HCT116 (cell line): Measurements from ENCODE around the gene PFDN4. TPM values are rescaled to one million over a fixed set of nuclear protein-coding genes. Genes with fewer than 3 reads are reported as not detected.
A peak's percentile ranks its signal among the peaks of the same experiment; 100 is the strongest.

Source experiments
- ATAC-seq: fragments of 200-7000 bp; cut with Tn5 transposase; 2 replicates; pipeline ENCODE4 v1.9.1; 2020; ENCODE audit warnings: mild to moderate bottlenecking, moderate library complexity
- Bru-seq: library from RNA; stranded (reverse); fragments of 400-500 nt; gene quantifications from one replicate; lab custom pipeline; 2021; lab: Mats Ljungman, UMichigan
- BruChase-seq, 2 experiments: library from RNA; stranded (reverse); fragments of 400-500 nt; gene quantifications; one replicate each; lab custom pipeline; 2021; lab: Mats Ljungman, UMichigan
- BruUV-seq: library from RNA; stranded (reverse); fragments of 400-500 nt; replicated peaks from 2 replicates; lab custom pipeline; 2021; lab: Mats Ljungman, UMichigan
- CTCF ChIA-PET: fragments of 300-600 bp; sonication (Branson Sonifier 250); formaldehyde crosslinking; loops from one replicate; lab custom pipeline; 2021; ENCODE audit warnings: antibody characterized with exemption; lab: Charles Lee
- POLR2A ChIA-PET: fragments of 300-600, 350-600 bp; sonication (Branson Sonifier 250); formaldehyde crosslinking; loops from one replicate; lab custom pipeline; 2021; ENCODE audit warnings: antibody characterized with exemption; lab: Charles Lee
- RAD21 ChIA-PET, 2 experiments: fragments of 300-600 bp; sonication (Branson Sonifier 250); formaldehyde crosslinking; loops; one replicate each; lab custom pipeline; 2023; ENCODE audit warnings: low total read pairs in 2 of 2; ENCODE audit not compliant: uncharacterized antibody in 2 of 2, unreplicated experiment in 2 of 2, low non-redundant PET in 1 of 2; lab: Charles Lee
- DNase-seq: peaks from one replicate; pipeline ENCODE4 v3.0.0-alpha.2; 2010; ENCODE audit warnings: low read depth, low spot score
- H2AFZ ChIP-seq: fragments of 200-600 bp; shearing (Covaris generic), sonication (generic); 2 replicates; pipeline ENCODE4 v1.6.1; 2017; ENCODE audit warnings: low read depth, mixed run types, mixed read lengths, antibody characterized with exemption, low read length; ENCODE audit not compliant: poor library complexity, severe bottlenecking
- H3K27ac ChIP-seq: 2 replicates; pipeline ENCODE4 v1.5.1; 2012; ENCODE audit warnings: low read depth, low read length
- H3K27me3 ChIP-seq: fragments of 200-600 bp; sonication (generic); 2 replicates; pipeline ENCODE4 v1.6.1; 2016; ENCODE audit warnings: mixed run types, low read length, mixed read lengths; ENCODE audit not compliant: insufficient read depth
- H3K36me3 ChIP-seq, 2 experiments: fragments of 200-500 bp in 1 of 2; fragments of 200-600 bp in 1 of 2; sonication (Bioruptor generic) in 1 of 2; sonication (generic) in 1 of 2; 2 replicates each; pipeline versions ENCODE4 v1.5.1 to v1.6.1; 2014 to 2016; ENCODE audit warnings: low read length in 2 of 2, inconsistent platforms in 1 of 2, mixed read lengths in 1 of 2, mixed run types in 1 of 2; ENCODE audit not compliant: insufficient read depth in 2 of 2, control insufficient read depth in 1 of 2
- H3K4me1 ChIP-seq, 2 experiments: fragments of 200-600 bp in 1 of 2; sonication (generic) in 1 of 2; 2 replicates each; pipeline versions ENCODE4 v1.5.1 to v1.6.1; 2012 to 2017; ENCODE audit warnings: low read length in 2 of 2, inconsistent platforms in 1 of 2, mild to moderate bottlenecking in 1 of 2, mixed read lengths in 1 of 2, mixed run types in 1 of 2, moderate library complexity in 1 of 2; ENCODE audit not compliant: insufficient read depth in 2 of 2, control insufficient read depth in 1 of 2
- H3K4me2 ChIP-seq: fragments of 200-600 bp; sonication (generic); 2 replicates; pipeline ENCODE4 v1.6.1; 2017; ENCODE audit warnings: mixed run types, low read length, mixed read lengths
- H3K4me3 ChIP-seq, 2 experiments: fragments of 200-600 bp in 1 of 2; sonication (generic) in 1 of 2; replicated peaks in 1 of 2; 2 replicates each; pipeline ENCODE4 v1.5.1; 2011 to 2016; ENCODE audit warnings: low read length in 2 of 2, control low read depth in 1 of 2, low read depth in 1 of 2, mild to moderate bottlenecking in 1 of 2, mixed read lengths in 1 of 2, mixed run types in 1 of 2
- H3K79me2 ChIP-seq: fragments of 200-600 bp; sonication (generic); 2 replicates; pipeline ENCODE4 v1.6.1; 2017; ENCODE audit warnings: mild to moderate bottlenecking, mixed run types, low read length, moderate library complexity, mixed read lengths; ENCODE audit not compliant: insufficient read depth
- H3K9ac ChIP-seq: fragments of 200-600 bp; sonication (generic); 2 replicates; pipeline ENCODE4 v1.6.1; 2016; ENCODE audit warnings: low read length, mixed read lengths
- H3K9me2 ChIP-seq: fragments of 200-600 bp; sonication (generic), shearing (Covaris generic); 2 replicates; pipeline ENCODE4 v1.6.1; 2017; ENCODE audit warnings: mixed run types, mild to moderate bottlenecking, moderate library complexity; ENCODE audit not compliant: insufficient read depth
- H3K9me3 ChIP-seq, 2 experiments: fragments of 200-500 bp in 1 of 2; fragments of 200-600 bp in 1 of 2; sonication (Bioruptor generic) in 1 of 2; sonication (generic) in 1 of 2; 2 replicates each; pipeline ENCODE4 v1.6.1; 2014 to 2017; ENCODE audit warnings: low read length in 2 of 2, mixed read lengths in 2 of 2, inconsistent platforms in 1 of 2, low read depth in 1 of 2, mild to moderate bottlenecking in 1 of 2, mixed run types in 1 of 2, moderate library complexity in 1 of 2; ENCODE audit not compliant: control insufficient read depth in 1 of 2, insufficient read depth in 1 of 2
- H4K20me1 ChIP-seq: fragments of 200-600 bp; sonication (generic), shearing (Covaris generic); 2 replicates; pipeline ENCODE4 v1.6.1; 2017; ENCODE audit warnings: mixed run types, mild to moderate bottlenecking, moderate library complexity; ENCODE audit not compliant: insufficient read depth
- CBX3 ChIP-seq: IDR thresholded peaks from 2 replicates; pipeline ENCODE4 v1.6.1; 2012; ENCODE audit warnings: low read depth
- EGR1 ChIP-seq: IDR thresholded peaks from 2 replicates; pipeline ENCODE4 v1.6.1; 2012; ENCODE audit warnings: low read depth
- EZH2phosphoT487 ChIP-seq: fragments of 200-600 bp; IDR thresholded peaks from 2 replicates; pipeline ENCODE4 v1.6.1; 2018; ENCODE audit warnings: antibody characterized with exemption, borderline replicate concordance
- JUND ChIP-seq: IDR thresholded peaks from 2 replicates; pipeline ENCODE4 v1.6.1; 2012
- POLR2A ChIP-seq: IDR thresholded peaks from 2 replicates; pipeline ENCODE4 v1.7.0; 2011; ENCODE audit warnings: borderline replicate concordance; ENCODE audit not compliant: insufficient read depth, insufficient read length; ENCODE audit errors: extremely low read depth
- POLR2AphosphoS5 ChIP-seq: IDR thresholded peaks from 2 replicates; pipeline ENCODE4 v1.6.1; 2011; ENCODE audit warnings: mild to moderate bottlenecking, low read depth, low read length, moderate library complexity
- RAD21 ChIP-seq: IDR thresholded peaks from 2 replicates; pipeline ENCODE4 v1.6.1; 2012; ENCODE audit warnings: low read depth, mild to moderate bottlenecking
- SP1 ChIP-seq: IDR thresholded peaks from 2 replicates; pipeline ENCODE4 v1.6.1; 2012; ENCODE audit warnings: low read depth
- SRF ChIP-seq: IDR thresholded peaks from 2 replicates; pipeline ENCODE4 v1.6.1; 2012; ENCODE audit warnings: low read depth
- TCF7L2 ChIP-seq: IDR thresholded peaks from 2 replicates; pipeline ENCODE4 v1.7.0; 2011; ENCODE audit warnings: borderline replicate concordance, inconsistent platforms; ENCODE audit not compliant: insufficient read depth, insufficient read length; ENCODE audit errors: extremely low read depth
- YY1 ChIP-seq: IDR thresholded peaks from 2 replicates; pipeline ENCODE4 v1.6.1; 2011; ENCODE audit warnings: low read length, low read depth, moderate library complexity, mild to moderate bottlenecking; ENCODE audit not compliant: insufficient replicate concordance; ENCODE audit errors: extremely low read depth
- ZFX ChIP-seq: fragments of 450-650 bp; IDR thresholded peaks from 2 replicates; pipeline ENCODE4 v1.6.1; 2017
- intact Hi-C: fragments of 100-400 bp; cut with micrococcal nuclease; formaldehyde crosslinking; loops from 2 replicates; pipeline ENCODE4 v1.10.0; 2022
- long read RNA-seq: library from polyadenylated mRNA; unstranded; transcript quantifications from one replicate; pipeline ENCODE4 v2.0.0, GENCODE V29; 2021; ENCODE audit not compliant: unreplicated experiment
- polyA plus RNA-seq: library from polyadenylated mRNA; unstranded; fragments of >200 nt; gene quantifications from 2 replicates; pipeline ENCODE4 v1.2.1, GENCODE V29; 2012; ENCODE audit warnings: missing spikeins
- total RNA-seq: library from RNA; stranded (reverse); gene quantifications from one replicate; pipeline ENCODE4 v1.2.1, GENCODE V29; 2021; ENCODE audit not compliant: unreplicated experiment
- TF ChIP-seq, protein P1 (sequence below): IDR thresholded peaks from 2 replicates; pipeline ENCODE4 v1.6.1; 2012
- TF ChIP-seq, protein P2 (sequence below), 3 experiments: fragments of 200-600 bp in 1 of 3; sonication (generic) in 1 of 3; IDR thresholded peaks in 2 of 3; conservative IDR thresholded peaks in 1 of 3; 2 replicates each; pipeline ENCODE4 v1.5.1; 2012 to 2017; ENCODE audit warnings: low read depth in 2 of 3, low read length in 2 of 3, antibody characterized with exemption in 1 of 3, borderline replicate concordance in 1 of 3, control low read depth in 1 of 3, mild to moderate bottlenecking in 1 of 3, mixed read lengths in 1 of 3, mixed run types in 1 of 3, moderate library complexity in 1 of 3; ENCODE audit not compliant: insufficient read depth in 1 of 3
- TF ChIP-seq, protein P3 (sequence below): IDR thresholded peaks from 2 replicates; pipeline ENCODE4 v1.6.1; 2012; ENCODE audit warnings: low read depth

PFDN4 gene, protein sequence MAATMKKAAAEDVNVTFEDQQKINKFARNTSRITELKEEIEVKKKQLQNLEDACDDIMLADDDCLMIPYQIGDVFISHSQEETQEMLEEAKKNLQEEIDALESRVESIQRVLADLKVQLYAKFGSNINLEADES
- 71.5 TPM for total RNA-seq
- polyA plus RNA-seq, result 18.5 and 39.9 TPM in 2 replicates
- Bru-seq, nascent RNA, result percentile 89 among the genes with signal in this experiment
- BruChase-seq, experiment 1, labeled RNA remaining after a 6-hour chase, result percentile 81 among the genes with signal in this experiment
- percentile 67 among the genes with signal in this experiment for BruChase-seq, experiment 2, labeled RNA remaining after a 2-hour chase
- long read RNA-seq, transcript PFDN4-201 (4 exons, 1,462 nt), result major isoform, 42 of 83 reads
- long read RNA-seq, partial matches to known transcripts, result 5 of 83 reads
- long read RNA-seq, other reads (novel, unspliced or antisense), result 36 of 83 reads

DNA sequence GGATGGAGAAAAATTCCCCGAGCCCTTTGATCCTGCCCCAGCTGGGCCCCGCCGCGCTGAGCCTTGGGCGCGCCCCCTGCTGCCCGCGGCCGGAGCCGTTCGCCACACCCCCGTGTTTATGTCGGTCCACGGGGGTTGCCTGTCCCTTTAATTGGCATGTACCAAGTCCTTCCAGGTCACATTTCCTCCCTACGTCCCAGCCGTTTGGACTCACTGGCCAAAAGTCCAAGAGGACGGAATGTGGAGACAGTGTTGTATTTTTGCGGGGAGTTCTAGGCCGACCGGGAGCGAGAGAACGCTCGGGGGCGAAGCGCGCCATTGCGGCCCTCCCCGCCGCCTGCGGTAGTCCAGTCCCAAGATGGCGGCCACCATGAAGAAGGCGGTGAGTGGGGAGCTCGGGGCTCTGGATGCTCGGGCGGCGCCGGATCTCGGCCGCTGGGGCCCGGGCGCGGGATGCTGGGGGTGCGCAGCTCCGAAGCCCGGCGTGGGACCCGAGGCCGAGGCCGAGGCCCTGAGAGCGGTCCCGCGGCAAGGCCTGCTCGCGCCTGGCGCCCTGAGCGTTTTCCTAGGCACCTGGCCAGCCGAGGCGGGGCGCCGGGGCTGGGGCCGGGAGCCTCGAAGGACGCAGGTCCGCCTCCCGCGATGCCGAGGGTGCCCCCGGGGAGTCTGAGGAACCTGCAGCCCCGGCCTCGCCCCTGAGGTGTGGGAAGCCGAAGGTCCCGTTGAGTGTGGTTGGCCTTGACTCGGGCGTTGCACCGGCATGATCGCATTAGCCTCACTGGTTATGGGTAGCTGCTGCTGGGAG is at the start of gene PFDN4:
Gene PFDN4, plus strand, starts transcription at position 345 of the 805 bp plus-strand sequence. Its CDS starts 14 bp downstream, at position 359.
- peak within 1 kb of the TSS; percentile 91 for H3K27ac ChIP-seq
- peaks cover 0 to 4% of the 10 kb centered on the region in 2 experiments; a peak in 2 of 4 replicates for H3K36me3 ChIP-seq
- H3K79me2 ChIP-seq, result peaks cover 49% of the 10 kb centered on the region
- no peaks in the 10 kb centered on the region for H3K27me3 ChIP-seq
- POLR2A ChIA-PET, result no interaction called here
- peak within 1 kb of the TSS; percentile 86 to 90 for H3K4me3 ChIP-seq
- peak; percentile 77 for DNase-seq
- RAD21 ChIA-PET, result no interaction called here
- TF ChIP-seq, protein P1, sequence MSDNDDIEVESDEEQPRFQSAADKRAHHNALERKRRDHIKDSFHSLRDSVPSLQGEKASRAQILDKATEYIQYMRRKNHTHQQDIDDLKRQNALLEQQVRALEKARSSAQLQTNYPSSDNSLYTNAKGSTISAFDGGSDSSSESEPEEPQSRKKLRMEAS, result peak; percentile 95
- TF ChIP-seq TCF7L2 (peak; percentile 98), JUND (peak; percentile 83), EGR1 (peak; percentile 65), CBX3 (0 out of 2 replicates have a peak, but pooled peaks have one; percentile 39), EZH2phosphoT487 (no peak), RAD21 (peak; percentile 29; the same call in 1 of the 2 replicates), POLR2A (peak; percentile 22), SRF (no peak), ZFX (peak; percentile 98), POLR2AphosphoS5 (peak; percentile 57), SP1 (peak; percentile 38), YY1 (peak; percentile 93)
- TF ChIP-seq, protein P2, sequence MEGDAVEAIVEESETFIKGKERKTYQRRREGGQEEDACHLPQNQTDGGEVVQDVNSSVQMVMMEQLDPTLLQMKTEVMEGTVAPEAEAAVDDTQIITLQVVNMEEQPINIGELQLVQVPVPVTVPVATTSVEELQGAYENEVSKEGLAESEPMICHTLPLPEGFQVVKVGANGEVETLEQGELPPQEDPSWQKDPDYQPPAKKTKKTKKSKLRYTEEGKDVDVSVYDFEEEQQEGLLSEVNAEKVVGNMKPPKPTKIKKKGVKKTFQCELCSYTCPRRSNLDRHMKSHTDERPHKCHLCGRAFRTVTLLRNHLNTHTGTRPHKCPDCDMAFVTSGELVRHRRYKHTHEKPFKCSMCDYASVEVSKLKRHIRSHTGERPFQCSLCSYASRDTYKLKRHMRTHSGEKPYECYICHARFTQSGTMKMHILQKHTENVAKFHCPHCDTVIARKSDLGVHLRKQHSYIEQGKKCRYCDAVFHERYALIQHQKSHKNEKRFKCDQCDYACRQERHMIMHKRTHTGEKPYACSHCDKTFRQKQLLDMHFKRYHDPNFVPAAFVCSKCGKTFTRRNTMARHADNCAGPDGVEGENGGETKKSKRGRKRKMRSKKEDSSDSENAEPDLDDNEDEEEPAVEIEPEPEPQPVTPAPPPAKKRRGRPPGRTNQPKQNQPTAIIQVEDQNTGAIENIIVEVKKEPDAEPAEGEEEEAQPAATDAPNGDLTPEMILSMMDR (IDR thresholded peaks at IDR 0.05 in 2 of 3, conservative IDR thresholded peaks at IDR 0.05 in 1 of 3; ENCODE audit: borderline replicate concordance in 1 of 3, insufficient read depth in 1 of 3, low read depth in 2 of 3, low read length in 2 of 3), result peak; percentile 52 to 87 (median 80); a peak in 5 of 6 replicates
- TF ChIP-seq, protein P3, sequence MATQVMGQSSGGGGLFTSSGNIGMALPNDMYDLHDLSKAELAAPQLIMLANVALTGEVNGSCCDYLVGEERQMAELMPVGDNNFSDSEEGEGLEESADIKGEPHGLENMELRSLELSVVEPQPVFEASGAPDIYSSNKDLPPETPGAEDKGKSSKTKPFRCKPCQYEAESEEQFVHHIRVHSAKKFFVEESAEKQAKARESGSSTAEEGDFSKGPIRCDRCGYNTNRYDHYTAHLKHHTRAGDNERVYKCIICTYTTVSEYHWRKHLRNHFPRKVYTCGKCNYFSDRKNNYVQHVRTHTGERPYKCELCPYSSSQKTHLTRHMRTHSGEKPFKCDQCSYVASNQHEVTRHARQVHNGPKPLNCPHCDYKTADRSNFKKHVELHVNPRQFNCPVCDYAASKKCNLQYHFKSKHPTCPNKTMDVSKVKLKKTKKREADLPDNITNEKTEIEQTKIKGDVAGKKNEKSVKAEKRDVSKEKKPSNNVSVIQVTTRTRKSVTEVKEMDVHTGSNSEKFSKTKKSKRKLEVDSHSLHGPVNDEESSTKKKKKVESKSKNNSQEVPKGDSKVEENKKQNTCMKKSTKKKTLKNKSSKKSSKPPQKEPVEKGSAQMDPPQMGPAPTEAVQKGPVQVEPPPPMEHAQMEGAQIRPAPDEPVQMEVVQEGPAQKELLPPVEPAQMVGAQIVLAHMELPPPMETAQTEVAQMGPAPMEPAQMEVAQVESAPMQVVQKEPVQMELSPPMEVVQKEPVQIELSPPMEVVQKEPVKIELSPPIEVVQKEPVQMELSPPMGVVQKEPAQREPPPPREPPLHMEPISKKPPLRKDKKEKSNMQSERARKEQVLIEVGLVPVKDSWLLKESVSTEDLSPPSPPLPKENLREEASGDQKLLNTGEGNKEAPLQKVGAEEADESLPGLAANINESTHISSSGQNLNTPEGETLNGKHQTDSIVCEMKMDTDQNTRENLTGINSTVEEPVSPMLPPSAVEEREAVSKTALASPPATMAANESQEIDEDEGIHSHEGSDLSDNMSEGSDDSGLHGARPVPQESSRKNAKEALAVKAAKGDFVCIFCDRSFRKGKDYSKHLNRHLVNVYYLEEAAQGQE, result no peak
- TF ChIP-seq, all 23 proteins: peak for 12
- Histone ChIP-seq H3K4me2 (peak within 1 kb of the TSS; percentile 91), H3K9me2 (no peaks in the 10 kb centered on the region), H3K9me3 (no peaks in the 10 kb centered on the region), H2AFZ (peak within 1 kb of the TSS; percentile 94), H4K20me1 (no peaks in the 10 kb centered on the region), H3K4me1 (peaks cover 7 to 18% of the 10 kb centered on the region in 2 experiments; a peak in 3 of 4 replicates), H3K9ac (peak within 1 kb of the TSS; percentile 87)
- no TSS peak for BruUV-seq
- CTCF ChIA-PET, result interaction anchor here (0.7 to 2.8 kb wide), 13 partner anchors 8 to 451 kb away, joined by 3 to 9 read pairs (median 4); no protein-coding TSS in a partner anchor
- intact Hi-C loops, result no loop called here
- ATAC-seq, result peak; percentile 92
